HFF-Myc (cell line): Measurements from ENCODE around the gene AOAH.
"Not testable (repeated sequence)": the region's sequence is repeated elsewhere in the genome, so short reads cannot be mapped to it uniquely, and the experiment has no call there.

Experiments
- DNase-seq: peaks from one replicate; pipeline ENCODE4 v3.0.0-alpha.2; 2011; ENCODE audit warnings: low read depth; ENCODE audit errors: extremely low read depth
- H3K4me3 ChIP-seq: replicated peaks from 2 replicates; pipeline ENCODE4 v1.5.1; 2011; ENCODE audit warnings: low read depth, mild to moderate bottlenecking, control low read depth, low read length
- TF ChIP-seq, protein P1 (sequence below): IDR thresholded peaks from 2 replicates; pipeline ENCODE4 v1.5.1; 2012; ENCODE audit warnings: mild to moderate bottlenecking, low read depth, low read length, control low read depth; ENCODE audit errors: missing control alignments

The AOAH gene

DNA sequence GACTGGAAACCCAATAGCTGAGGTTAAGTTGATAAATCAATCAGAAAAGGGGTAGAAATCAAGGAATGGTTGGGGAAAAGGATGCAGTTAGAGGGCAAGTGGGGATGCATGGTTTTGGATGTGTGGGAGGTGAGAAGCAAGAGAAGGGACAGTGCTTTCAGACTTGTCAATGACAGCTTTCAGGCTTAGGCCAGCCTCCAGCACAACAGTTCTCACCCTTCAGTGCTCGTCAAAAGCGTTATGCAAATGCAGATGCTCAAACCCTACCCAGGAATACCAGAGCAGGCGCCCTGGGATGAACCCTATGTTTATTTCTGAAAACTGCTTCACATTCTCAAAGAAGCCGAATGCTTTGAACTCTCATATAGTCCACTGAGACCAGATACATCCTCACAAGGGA, 74.0 kb downstream of the AOAH start:
- no peak overlapping the region for H3K4me3 ChIP-seq
- DNase-seq: no peak

DNA sequence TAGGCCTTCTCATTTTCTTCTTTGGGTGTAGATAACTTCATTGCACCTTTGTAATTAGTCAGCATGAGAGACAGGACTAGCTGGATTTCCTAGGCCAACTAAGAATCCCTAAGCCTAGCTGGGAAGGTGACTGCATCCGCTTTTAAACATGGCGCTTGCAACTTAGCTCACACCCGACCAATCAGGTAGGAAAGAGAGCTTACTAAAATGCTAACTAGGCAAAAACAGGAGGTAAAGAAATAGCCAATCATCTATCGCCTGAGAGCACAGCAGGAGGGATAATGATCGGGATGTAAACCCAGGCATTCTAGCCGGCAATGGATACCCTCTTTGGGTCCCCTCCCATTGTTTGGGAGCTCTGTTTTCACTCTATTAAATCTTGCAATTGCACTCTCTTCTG, 75.0 kb downstream of the AOAH start:
- H3K4me3 ChIP-seq, DNase-seq: not testable (repeated sequence)

More for the DNA sequence above, 74.0 kb downstream of the AOAH start:
- TF ChIP-seq, protein P1, sequence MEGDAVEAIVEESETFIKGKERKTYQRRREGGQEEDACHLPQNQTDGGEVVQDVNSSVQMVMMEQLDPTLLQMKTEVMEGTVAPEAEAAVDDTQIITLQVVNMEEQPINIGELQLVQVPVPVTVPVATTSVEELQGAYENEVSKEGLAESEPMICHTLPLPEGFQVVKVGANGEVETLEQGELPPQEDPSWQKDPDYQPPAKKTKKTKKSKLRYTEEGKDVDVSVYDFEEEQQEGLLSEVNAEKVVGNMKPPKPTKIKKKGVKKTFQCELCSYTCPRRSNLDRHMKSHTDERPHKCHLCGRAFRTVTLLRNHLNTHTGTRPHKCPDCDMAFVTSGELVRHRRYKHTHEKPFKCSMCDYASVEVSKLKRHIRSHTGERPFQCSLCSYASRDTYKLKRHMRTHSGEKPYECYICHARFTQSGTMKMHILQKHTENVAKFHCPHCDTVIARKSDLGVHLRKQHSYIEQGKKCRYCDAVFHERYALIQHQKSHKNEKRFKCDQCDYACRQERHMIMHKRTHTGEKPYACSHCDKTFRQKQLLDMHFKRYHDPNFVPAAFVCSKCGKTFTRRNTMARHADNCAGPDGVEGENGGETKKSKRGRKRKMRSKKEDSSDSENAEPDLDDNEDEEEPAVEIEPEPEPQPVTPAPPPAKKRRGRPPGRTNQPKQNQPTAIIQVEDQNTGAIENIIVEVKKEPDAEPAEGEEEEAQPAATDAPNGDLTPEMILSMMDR: no peak

DNA sequence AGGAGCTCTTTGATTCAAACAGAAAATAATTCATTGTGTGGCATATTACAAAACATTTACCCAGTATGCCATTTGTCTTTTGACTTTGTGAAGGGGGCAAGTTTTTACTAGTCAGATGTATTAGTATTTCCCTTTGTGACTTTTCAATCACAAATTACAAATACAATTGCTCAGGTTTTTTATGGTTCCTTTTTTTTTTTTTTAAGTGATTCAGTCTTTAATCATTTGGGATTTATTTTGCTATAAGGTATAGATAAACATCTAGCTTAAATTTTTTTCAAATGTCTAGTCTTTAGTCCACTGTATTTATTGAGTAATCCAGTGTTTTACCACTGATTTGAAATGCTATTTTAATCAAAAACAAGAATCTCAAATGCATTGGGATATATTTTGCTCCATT, 75.9 kb downstream of the AOAH start:
- TF ChIP-seq, protein P1: no peak
- no peak overlapping the region for H3K4me3 ChIP-seq
- DNase-seq: no peak

DNA sequence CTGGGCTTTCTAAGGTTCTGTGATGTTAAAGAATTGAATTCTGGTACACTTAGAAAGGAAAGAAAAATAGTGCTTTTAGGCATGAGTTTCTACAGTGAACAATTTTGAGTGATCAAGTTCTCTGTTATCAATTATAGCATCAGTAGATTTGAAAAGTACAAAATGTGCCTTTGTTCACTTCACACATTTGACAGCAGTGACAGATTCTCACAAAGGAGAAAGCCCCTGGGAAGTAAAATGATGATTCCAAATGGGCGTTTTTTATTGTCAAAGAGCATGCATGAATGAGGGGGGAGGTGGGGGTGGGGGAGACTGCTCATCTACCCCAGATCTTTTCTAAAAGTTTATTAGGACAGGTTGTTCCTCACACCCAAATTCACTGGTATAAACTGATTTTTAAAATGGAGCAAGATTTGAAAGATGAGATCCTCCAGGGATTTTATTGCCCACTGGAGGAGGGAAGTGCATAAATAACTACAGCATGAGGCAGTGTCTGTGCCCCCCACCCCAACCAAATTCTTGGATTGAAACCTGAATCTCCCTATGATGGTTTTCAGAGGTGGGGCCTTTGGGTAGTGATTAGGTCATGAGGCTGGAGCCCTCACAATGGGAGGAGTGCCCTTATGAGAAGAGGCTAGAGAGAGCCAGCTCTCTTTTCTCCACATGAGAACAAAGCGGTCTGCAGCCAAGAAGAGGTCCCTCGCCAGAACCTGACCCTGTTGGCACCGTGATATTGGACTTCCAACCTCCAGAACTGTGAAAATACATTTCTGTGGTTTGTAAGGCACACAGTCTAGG, 79.5 kb downstream of the AOAH start:
- DNase-seq: no peak
- H3K4me3 ChIP-seq: no peak overlapping the region
- TF ChIP-seq, protein P1: no peak

DNA sequence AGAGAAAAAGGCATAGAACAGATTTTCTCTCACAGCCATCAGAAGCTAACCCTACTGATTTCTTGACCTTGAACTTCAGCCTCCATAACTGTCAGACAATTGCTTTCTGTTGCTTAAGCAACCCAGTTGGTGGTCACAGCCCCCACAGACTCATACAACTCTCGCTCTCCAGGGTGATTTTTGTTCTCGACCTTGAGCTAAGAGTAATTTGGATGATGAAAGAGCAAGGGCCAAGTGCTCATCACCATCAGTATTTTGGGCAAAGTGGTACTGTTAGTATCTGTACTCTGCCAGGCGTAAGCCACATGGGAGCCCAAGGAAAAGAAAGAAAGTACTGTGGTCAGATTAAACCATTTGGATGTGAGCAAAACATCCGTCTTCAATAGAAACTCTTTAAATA, 81.9 kb downstream of the AOAH start:
- DNase-seq: no peak
- TF ChIP-seq, protein P1: no peak
- no peak overlapping the region for H3K4me3 ChIP-seq

DNA sequence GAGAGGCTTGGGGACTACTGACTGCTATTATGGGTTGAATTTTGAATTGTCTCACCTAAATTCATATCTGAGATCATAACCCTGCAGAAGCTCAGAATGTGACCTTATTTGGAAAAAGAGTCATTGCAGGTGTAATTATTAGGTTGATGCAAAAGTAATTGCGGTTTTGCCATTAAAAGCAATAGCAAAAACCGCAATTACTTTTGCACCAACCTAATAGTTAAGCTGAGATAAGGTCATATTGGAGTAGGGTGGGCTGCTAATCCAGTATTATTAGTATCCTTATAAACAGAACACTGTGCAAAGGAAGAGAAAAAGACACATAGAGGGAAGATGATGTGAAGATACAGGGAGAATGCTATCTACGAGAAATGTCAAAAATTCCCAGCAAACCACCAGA, 82.3 kb downstream of the AOAH start:
- no peak for DNase-seq
- H3K4me3 ChIP-seq: no peak overlapping the region
- TF ChIP-seq, protein P1: no peak

DNA sequence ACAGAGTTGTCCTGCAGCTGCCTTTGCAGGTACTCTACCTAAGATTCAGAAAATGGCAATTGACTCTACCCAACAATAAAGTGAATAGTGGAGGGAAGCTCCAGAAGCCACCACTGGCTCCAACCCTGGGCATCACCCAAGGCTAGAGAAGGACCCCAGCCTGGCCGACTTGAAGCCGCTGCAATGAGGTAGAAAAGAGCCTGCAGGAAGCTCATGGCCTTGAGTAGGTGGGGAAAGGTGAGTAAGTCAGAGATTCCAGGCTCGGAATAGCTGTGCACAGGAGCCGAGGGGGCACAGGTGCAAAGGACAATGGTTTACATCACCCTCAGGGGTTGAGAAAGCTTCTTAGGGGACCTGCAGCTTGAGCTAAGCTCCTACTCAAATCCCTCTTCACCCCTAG, 83.6 kb downstream of the AOAH start:
- DNase-seq: no peak
- H3K4me3 ChIP-seq: no peak overlapping the region
- TF ChIP-seq, protein P1: no peak
